Coronary artery (tissue), 2 donors: ENCODE results near the gene IFNAR2.
A peak's percentile ranks its signal among the peaks of the same experiment; 100 is the strongest.
"Not testable (repeated sequence)": the region's sequence is repeated elsewhere in the genome, so short reads cannot be mapped to it uniquely, and the experiment has no call there.

Experiments
- DNase-seq: peaks from one replicate; pipeline ENCODE4 v3.0.0-alpha.2; 2017; ENCODE audit warnings: low spot score
- H3K27ac ChIP-seq, 2 donors: fragments of 200-600 bp; sonication (generic); one replicate each; pipeline ENCODE4 v1.5.1; 2016 to 2019
- H3K4me3 ChIP-seq: fragments of 200-600 bp; sonication (generic); 2 replicates; pipeline ENCODE4 v1.5.1; 2016; ENCODE audit warnings: mild to moderate bottlenecking, moderate library complexity
- TF ChIP-seq, protein P1 (sequence below): fragments of 200-600 bp; sonication (generic); IDR thresholded peaks from one replicate; pipeline ENCODE4 v1.5.1; 2019; ENCODE audit warnings: antibody characterized with exemption

IFNAR2 gene

DNA sequence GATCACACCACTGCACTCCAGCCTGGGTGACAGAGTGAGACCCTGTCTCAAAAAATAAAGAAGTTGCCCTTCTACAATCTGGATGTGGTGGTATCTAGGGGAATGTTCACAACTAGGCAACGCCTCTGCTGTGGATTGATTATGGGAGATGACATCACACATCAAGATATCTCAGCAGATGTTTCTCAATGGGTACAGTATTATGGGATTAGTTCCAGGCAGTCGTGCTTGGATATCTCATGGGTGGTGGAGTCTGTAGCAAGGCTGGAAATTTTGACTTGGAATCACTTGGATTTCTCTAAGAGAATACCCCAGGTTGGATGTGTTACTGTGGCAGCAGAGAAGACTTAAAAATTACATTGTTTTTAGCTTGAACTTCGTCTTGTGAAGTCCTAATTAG lies 7.7 kb downstream of the IFNAR2 start:
- TF ChIP-seq, protein P1, sequence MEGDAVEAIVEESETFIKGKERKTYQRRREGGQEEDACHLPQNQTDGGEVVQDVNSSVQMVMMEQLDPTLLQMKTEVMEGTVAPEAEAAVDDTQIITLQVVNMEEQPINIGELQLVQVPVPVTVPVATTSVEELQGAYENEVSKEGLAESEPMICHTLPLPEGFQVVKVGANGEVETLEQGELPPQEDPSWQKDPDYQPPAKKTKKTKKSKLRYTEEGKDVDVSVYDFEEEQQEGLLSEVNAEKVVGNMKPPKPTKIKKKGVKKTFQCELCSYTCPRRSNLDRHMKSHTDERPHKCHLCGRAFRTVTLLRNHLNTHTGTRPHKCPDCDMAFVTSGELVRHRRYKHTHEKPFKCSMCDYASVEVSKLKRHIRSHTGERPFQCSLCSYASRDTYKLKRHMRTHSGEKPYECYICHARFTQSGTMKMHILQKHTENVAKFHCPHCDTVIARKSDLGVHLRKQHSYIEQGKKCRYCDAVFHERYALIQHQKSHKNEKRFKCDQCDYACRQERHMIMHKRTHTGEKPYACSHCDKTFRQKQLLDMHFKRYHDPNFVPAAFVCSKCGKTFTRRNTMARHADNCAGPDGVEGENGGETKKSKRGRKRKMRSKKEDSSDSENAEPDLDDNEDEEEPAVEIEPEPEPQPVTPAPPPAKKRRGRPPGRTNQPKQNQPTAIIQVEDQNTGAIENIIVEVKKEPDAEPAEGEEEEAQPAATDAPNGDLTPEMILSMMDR = no peak
- Histone ChIP-seq H3K27ac (no peak overlapping the region), H3K4me3 (no peak overlapping the region)
- DNase-seq = no peak

DNA sequence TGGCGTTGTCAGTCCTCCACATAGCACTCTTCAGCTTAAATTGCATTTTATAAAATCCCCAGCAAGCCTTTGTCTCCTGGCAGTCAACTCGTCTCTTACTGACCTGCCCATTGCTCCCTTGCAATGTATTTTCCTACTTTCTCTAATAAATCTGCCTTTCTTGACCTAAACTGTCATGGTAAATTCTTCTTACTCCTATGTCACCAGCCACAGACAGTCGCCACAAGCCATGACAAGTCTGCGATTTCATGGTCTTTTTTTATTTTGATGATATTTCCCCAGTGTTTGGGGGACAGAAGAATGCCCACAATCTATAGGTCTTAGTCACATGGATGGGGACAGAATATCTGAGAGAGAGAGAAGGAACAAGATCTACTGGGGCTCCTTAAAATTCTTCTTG lies 8.4 kb downstream of the IFNAR2 start:
- Histone ChIP-seq H3K27ac (no peak overlapping the region), H3K4me3 (no peak overlapping the region)
- no peak for DNase-seq
- TF ChIP-seq, protein P1 = no peak

- Histone ChIP-seq H3K27ac (no peak overlapping the region), H3K4me3 (no peak overlapping the region)
- TF ChIP-seq, protein P1 = no peak
- no peak for DNase-seq
These were observed 9.0 kb downstream of the IFNAR2 start for GRCh38 chr21:33238565-33239255.

GRCh38 chr21:33239559-33240127 lies 9.9 kb downstream of the IFNAR2 start:
- not testable (repeated sequence) for H3K27ac ChIP-seq, H3K4me3 ChIP-seq, DNase-seq

DNA sequence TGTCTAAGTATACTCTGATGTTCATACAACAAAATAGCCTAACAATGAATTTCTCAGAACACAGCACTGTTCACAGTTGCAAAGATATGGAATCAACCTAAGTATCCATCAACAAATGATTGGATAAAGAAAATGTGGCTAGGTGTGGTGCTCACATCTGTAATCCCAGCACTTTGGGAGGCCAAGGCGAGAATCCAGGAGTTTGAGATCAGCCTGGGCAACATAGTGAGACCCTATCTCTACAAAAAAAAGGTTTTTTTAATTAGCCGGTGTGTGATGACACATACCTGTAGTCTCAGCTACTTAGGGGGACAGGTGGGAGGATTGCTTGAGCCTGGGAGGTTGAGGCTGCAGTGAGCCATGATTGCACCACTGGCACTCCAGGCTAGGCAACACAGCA lies 10.7 kb downstream of the IFNAR2 start:
- TF ChIP-seq, protein P1 = no peak
- Histone ChIP-seq H3K4me3 (no peak overlapping the region), H3K27ac (no peak overlapping the region)
- DNase-seq = no peak

- DNase-seq = no peak
- Histone ChIP-seq H3K27ac (no peak overlapping the region), H3K4me3 (no peak overlapping the region)
- TF ChIP-seq, protein P1 = no peak
These were observed 12.1 kb downstream of the IFNAR2 start for GRCh38 chr21:33241846-33242245.

DNA sequence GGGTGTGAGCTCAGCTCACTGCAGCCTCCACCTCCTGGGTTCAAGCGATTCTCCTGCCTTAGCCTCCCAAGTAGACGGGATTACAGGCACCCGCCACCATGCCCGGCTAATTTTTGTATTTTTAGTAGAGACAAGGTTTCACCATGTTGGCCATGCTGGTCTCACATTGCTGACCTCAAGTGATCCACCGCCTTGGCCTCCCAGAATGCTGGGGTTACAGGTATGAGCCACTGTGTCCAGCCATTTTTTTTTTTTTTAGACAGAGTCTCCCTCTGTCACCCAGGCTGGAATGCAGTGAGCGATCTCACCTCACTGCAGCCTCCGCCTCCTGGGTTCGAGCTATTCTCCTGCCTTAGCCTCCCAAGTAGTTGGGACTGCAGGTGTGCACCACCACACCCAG lies 13.1 kb downstream of the IFNAR2 start:
- not testable (repeated sequence) for H3K4me3 ChIP-seq, DNase-seq, H3K27ac ChIP-seq

GRCh38 chr21:33244082-33244778 lies 14.5 kb downstream of the IFNAR2 start:
- no peak overlapping the region for H3K4me3 ChIP-seq
- peak overlapping the region in 1 of 2 donors; percentile 22 for H3K27ac ChIP-seq
- DNase-seq = no peak
- TF ChIP-seq, protein P1 = no peak
